Measurements from ENCODE around the gene APBA1.

The APBA1 gene

DNA sequence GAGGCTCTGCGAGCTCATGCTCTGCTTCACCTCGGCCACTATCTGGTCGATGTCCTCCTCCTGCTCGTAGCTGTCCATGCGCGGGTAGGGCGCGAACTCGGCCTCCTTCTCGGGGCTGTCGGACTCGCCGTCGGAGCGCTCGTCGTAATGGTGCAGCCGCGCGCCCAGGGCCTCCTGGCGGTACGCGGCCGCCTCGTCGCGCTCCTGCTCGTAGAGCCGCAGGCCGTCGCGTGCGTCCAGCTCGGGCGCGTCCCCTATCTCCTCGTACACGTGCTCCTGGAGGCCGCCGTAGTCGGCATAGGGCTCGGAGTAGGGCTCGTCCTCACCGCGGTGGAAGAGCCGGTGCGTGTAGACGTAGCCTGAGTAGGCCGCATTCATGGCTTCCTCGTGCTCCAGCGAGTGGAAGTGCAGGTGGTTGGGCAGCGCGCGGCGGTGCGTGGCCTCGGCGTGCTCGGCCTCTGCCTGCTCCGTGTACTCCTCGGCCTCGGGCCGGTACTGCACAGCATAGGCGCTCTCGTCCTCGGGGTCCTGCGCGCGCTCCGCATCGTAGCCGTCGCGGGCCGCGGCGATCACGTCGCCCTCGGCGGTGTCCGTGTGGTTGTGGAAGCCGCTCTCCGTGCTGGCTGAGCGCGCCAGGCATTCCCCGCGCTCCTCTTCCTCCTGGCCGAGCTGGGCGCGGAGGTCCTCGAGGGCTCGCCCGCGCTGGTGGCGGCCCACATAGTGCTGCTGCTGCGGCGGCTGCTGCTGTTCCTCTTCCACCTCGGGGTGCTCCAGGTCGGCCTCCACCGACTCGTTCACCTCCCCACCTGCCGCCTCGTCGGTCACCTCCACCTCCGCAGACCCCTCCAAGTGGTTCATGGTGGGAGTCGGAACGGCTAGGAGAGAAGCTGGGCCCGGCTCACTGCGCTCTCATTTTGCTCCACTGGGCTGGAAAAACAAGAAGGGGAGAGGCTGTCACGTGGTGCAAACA lies 155.5 kb downstream of the APBA1 start:
- DNase-seq: no peak

DNA sequence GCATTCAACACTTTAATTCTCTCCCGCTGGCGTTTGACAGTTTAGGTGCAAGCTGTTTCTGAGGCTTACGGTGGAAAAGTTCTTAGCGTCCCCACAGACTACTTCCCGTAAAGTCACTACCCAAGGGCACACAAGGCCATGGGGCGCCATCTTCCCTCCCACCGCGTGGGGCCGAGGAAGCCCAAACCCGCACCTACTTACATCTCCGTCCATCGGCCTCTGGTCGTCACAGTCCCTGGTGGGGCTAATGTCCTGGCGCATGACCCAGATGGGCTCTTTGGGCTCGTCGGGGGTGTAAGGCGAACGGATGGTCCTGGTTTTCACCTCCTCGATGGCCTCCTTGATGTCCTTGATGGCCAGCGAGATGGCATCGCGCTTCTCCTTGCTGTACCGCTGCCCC lies 156.4 kb downstream of the APBA1 start:
- no peak for DNase-seq

DNA sequence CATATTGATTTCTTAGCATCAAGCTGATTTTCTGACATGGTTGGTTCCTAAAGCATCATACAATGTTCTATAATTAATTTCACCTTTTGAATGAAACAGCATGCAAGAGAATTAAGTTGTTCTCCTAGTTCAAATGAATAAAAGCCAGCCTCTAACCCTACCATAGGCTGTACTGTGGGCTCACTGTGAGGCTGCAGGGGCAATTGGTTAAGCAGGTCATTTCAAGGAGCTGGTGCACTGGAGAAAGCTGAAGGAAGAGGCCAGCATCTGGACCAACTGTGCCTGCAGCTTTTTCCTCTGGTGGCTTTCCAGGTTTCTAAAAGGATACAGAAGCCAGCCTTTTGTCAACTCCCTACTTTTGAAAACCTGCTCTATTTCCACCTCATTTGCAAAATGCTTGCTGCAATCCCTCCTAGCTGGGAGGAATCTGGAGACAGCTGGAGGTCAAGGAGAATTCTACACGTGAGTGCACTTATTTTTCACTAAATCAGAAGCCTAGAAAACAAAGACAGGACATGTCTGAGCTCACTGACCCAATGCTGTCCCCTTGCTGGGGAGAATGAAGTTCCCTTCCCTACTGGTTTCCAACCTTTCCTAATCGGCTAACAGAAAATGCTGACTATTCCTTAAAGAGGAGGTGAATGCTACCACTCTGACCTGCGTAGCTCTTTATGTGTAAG lies 158.9 kb downstream of the APBA1 start:
- DNase-seq: no peak

DNA sequence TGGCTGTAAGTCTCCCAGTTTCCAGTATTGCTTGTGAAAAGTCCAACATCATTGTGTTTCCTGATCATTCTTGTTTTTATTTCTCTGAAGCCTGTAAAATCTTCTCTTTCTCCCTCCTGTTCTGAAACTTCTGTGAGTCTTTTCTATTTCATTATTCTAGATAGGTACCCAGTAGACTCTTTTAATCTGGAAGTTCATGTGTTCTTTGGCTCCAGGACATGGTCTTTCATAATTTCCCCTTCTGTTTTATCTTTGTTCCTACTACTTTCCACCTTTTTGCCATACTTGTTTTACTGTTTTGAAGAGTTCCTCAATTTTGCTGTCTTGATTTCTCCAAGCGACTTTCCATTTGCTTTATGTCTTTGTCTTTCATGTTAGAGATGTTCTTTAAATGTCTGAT lies 168.1 kb downstream of the APBA1 start:
- no peak for DNase-seq

DNA sequence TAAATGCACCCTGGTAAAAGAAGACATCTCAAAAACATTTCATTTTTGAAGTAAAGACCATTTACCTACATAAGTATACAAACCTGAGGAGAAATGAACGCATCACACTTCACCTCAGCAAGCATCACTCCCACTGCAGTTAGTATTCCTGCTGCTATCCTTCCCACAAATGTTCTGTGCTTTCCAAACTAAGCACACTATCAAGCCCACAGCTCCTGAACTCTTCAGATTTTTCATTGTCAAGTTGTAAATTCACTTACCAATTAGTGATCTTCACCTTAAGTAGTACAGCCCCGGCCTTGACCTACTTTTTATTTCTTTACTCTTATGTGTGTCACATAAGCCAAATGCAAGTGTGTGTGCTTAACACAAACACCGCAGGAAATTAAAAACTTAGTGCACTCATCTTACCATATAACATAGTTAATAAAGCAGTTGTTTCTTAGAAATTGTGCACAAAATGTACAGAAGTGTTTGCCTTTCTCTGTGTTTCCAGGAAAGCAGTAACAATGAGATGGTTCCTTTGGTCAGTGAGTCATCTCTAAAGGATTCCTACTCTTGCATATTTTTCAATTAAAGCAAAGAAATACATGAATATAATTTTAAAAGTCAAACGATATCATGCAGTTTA lies 169.4 kb downstream of the APBA1 start:
- no peak for DNase-seq

DNA sequence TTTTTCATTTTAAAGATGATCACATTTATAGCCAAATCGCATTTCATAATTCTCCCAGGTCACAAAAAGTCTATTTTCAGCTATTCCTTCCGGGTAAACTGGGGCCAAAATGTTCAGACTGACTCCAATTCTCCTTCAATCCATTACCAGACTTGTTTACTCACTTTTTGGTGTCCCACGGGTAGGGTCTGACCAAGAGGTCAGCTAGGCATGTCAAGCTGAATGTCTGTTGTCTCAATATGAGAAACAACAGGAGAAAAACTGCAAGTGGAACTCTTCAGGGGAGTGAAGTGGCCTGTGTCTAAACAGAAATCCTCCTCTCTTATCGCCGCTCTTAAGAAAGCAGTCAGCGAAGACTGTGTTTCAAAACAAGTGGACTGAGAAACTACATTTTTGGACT lies 171.3 kb downstream of the APBA1 start:
- DNase-seq: no peak

DNA sequence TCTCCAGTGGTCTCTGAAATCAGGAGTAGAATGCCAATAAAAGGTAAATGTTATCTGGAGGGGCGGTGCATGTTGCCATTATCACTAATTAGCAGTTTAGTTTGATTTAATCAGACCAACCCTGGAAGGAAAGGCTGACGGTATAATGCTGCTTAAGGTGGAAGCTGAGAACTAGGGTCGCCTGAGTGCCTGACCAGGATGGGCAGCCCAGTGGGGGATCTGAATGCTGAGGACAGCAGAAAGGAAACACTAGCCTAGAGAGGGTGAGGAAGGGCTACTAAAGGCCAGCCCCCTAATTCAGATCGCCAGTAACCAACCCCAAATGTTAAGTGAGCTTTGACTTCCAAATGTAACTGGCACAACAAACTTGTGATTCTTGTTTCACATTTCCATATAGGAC lies 172.2 kb downstream of the APBA1 start:
- no peak for DNase-seq

DNA sequence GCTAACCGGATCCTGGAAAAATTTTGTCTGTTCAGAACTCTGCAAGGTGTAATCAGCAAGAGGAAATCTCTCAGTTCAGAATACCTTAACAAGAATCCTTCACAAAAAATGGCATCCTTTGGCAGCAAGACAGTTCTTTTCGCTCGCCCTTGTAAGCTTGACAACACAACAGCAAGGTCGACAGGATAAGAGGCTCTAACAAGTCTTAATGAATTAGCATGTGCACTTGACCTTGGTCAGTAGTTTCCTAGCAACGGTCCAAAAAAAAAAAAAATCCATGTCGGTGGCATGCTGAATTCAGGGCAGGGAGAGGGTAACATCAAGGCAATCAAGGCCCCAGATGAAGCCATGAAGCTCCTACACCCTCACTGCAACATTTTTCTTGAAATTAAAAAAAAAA lies 172.8 kb downstream of the APBA1 start:
- peak; percentile 26 for DNase-seq

DNA sequence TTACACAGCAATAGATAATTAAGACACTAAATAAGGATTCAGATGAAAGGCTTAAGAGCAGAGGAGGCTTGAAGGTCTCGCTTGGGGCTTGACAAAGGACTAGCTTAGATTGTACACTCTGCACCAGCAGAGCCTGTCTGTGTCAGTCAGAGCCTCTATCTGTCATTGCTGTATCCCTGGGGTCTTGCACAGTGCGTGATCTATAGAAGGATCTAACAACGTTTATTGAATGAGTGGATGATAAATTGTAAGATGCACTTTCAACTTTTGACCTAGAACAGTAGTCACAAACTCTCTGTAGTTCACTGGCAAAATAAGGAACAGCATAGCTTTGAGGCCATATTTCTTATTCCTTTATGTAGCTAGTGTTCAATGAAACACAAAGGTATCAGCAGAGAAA lies 173.7 kb downstream of the APBA1 start:
- no peak for DNase-seq

DNA sequence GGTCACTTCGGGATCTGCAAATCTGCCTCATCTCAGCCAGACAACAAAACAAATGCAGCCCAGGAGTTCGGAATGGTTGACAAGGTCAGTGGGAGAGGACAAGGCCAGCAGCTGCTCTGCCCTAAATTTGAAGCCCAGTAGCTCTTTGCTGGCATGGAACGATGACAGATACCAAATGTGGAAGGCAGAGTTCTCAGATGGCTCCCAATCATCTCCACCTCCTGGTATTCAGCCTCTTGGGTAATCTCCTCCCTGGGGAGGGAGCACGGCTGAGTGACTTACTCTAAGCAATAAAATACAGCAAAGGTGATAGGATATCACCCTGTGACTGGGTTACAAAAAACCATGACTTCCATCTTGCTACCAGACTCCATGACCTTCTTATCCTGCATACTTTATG lies 174.4 kb downstream of the APBA1 start:
- DNase-seq: no peak

DNA sequence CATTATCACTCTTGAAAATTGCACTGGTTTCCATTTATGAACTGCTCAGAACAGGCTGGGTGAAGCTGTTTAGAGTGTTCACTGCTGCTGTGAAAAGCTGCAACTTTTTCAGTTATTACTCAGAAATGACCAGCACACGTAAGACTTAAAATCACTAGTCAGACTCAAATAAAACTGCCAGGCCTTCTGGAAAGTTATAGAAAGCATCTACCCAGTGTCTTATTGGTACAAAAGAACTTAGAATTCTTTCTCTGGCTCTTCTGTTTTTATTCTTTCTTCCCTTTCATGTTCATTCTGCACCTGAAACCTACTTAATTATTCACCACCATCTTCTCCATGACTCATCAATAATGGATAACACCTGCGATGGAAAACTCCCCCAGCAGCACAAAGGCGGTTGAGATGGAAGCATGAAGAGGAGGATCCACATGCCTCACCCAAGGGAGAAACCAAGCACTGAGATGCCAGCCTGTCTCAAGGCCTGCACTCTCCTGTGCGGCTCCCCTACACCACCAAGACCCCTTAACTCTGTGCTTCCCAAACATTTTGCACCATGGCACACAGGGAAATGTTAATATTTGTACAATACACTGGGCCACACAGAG lies 175.2 kb downstream of the APBA1 start:
- DNase-seq: peak; percentile 64

DNA sequence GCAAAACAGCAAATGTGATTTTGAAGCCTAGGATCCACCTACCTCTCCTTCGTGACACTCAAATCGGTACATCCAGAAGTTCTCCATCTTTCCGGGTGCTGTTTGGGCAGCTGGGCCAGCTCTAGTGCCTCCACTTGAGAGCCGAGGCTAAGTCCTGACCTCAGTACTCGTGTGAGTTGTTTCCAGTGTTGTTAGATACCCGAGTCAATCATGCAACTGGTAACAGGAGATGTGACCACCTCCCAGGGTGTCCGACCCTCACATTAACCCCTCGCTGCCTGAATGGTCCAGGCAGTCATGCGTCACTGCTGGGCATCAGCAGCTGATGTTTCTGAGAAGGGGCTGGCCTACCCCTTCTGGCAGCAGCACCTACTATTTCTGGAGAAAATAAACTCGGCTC lies 176.9 kb downstream of the APBA1 start:
- DNase-seq: no peak

DNA sequence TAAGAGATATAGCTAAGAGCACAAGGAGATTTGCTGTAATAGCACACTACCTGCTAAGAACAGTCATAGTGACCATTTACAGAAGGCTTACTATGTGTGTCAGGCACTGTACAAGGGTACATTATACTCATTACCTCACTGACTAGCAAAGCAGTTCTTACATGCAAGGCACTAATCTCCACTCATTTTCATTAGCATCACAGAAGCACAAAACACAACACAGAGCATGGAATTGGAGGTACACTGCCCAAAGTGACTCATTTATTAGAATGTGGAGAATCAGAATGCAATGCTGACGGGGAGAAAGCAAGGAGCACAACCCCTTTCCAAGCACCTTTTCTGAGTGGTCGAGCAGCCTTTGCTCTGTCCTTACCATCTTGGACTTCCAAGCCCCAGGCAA lies 177.4 kb downstream of the APBA1 start:
- no peak for DNase-seq

DNA sequence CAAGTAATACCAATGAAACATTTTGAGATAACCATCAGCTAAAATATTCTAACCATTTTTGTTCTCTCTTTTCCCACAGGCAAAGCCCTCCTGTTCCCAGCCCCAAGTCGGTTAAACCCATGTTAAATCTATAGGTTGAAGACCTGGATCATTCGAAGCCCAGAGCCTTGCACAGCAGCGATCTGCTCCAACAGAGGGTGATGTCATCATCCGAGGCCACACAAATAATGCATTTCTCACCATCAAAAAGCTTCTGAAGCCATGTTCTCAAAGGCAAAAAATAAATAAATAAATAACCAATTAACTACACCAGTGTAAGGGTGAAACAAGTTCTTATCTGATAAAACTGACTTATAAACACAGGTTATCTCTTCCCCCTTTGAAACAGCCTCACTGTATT lies 178.0 kb downstream of the APBA1 start:
- no peak for DNase-seq

DNA sequence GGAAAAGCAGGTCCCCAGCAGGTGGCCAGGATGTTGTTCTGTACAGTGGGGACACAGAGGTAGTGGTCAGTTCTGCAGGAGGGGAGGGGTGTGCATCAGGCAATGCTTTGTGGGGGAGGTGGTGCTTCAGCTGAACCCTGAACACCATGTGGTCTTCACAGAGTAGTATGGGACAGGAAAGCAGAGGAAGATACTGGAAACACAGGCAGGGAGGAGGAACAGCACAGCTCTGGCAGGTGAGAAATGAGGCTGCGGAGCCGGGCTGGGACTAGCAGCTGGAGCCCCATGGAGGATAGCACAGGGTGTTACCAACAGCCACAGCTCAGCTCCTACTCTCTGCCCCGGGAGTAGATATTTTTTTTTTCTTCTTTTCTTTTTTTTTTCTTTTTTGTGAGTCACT lies 185.7 kb downstream of the APBA1 start:
- DNase-seq: no peak

DNA sequence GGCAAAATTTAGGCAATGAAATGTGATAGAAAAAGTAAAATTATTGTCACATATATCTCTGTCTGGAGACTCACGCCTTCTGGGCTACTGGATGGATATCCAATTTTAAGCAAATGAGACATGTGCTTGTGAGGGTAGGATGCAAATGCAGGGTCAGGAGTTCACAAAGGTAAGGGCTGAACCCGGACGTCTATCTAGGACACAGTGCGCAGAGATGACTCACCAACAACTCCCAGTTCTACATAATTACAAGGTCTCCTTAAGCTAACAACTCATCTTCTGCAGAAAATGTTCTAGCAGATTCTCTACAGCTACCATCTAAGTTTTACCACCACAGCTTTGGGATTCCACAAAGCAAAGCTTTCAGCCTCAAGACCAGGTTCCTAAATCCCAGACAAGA lies 186.7 kb downstream of the APBA1 start:
- no peak for DNase-seq

DNA sequence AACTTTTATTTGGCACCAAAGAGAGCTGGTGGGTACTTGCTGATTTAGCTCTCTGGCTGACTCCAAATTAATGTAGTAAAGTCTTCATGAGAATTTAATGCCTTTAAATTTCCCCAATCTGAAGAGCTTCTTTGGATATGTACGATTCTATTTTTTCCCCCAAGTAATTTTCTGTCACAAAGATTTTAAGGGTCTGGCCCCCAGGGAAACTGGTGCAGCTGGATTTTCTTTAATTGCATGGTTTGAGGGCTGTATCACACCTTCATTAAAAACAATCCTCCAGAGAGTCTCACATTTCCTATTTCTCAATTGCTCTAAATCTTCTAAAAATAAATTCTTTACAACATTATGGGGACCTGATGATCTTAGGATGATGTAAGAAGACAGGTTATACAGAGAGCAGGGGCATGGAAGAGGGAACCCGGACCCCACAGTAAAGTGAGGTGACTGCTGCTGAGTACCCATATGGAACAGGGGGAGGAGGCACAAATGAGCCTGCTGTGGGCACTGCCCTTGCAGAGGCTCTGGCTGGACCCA lies 188.2 kb downstream of the APBA1 start:
- DNase-seq: no peak

DNA sequence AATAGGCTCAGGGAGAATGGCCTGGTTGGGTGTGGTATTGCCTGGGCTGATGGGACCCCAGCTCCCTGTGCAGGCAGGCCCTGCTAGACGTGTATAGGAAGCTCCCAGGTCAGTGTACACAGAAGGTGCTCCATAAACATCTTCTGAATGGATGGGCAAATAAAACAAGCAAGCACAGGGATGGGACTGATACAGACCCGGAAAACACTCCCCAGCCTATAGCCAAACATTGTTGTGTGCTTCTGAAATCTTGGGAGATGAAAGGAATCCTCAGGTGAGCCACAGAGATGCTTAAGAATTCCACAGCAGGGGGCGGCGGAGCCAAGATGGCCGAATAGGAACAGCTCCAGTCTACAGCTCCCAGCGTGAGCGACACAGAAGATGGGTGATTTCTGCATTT lies 195.4 kb downstream of the APBA1 start:
- DNase-seq: no peak

DNA sequence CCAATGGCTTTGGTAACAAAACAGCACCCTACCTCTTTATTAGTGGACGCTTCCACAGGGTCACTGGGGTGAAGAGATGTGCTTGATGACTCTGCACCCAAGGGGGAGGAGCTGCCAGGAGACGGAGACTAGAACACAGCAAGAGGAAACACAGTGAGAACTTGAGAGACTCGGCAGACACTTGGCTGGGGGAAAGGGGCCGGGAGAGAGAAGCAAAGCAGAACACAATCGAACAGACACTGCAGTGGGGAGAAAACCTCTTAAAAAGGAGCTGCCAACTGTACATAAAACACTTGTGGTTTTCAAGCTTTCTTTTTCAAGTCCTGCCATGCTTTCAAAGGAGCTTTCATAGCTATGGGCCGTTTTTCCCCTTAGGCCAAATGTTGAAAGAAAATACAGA lies 196.2 kb downstream of the APBA1 start:
- no peak for DNase-seq

DNA sequence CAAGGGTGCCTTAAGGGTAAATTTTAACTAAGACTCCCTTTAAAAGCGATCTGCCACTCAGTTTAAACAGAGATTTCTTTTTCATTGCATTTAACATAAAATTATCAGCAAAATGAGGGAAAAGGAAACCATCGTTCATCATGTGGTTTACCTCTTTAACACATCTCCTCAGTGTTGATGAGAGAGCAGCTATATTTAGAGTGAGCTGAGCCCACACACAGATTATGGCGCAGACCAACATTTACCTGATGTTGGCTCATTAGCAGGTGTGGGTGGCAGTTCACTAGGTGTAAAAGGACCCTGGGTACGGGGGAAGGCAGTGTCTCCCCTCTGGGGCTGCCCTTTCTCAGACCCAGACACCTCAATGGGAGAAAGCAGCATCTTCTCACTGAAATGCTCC lies 197.3 kb downstream of the APBA1 start:
- DNase-seq: peak; percentile 21

DNA sequence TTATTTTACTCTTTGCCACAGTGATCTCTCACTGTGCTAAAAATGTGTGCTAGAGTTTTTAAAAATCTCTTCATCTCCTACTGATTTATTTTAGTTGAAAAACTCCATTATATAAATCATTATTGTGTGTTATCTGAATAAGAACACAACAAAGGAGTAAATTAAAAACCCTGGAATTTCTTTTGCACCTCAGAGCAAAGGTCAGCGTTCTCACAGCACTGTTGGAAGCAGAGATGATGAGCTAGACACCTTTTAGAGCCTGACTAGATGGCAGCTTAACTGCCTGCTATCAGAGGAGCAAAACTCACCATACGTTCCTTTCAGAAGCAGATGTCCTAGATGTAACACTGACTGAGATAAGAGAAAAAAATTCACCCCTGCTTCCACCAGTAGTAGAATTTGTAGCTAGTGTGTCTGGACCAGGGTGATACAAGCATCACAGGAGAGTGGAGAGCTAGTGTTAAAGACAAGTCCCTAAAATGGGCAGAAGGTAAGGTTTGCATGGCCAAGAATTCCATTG lies 200.0 kb downstream of the APBA1 start:
- peak; percentile 9 for DNase-seq

DNA sequence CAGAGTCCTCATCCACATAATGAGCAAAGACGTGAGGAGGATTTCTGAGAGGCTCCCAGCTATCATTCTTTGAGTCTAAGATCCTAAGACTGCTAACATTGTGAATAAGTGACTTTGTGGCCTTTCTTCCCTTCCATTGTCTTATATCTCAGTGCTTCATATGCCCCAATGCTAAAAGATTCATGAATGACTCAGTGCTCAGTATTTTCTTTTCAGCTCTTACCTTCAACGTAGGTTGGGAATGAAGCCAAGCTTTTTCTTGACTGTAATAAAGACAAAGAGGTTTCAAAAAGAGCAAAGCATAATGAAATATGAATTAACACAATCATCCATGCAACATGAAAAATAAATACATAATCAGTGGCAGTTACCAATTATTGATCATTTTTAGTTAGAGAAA lies 200.7 kb downstream of the APBA1 start:
- DNase-seq: no peak
